Mucosa of stomach (tissue), 1 donor: ENCODE measurements around the gene VPS52.

Source experiments
- H3K27me3 ChIP-seq: one replicate; pipeline ENCODE4 v1.7.0; 2013; ENCODE audit warnings: mild to moderate bottlenecking, low read length; ENCODE audit not compliant: control insufficient read depth, insufficient read depth
- H3K36me3 ChIP-seq: one replicate; pipeline ENCODE4 v1.7.0; 2013; ENCODE audit warnings: low read length; ENCODE audit not compliant: control insufficient read depth, insufficient read depth
- H3K4me1 ChIP-seq: one replicate; pipeline ENCODE4 v1.7.0; 2013; ENCODE audit warnings: mild to moderate bottlenecking, low read length; ENCODE audit not compliant: control insufficient read depth, insufficient read depth
- H3K4me3 ChIP-seq: one replicate; pipeline ENCODE4 v1.7.0; 2013; ENCODE audit warnings: low read length
- H3K9ac ChIP-seq: one replicate; pipeline ENCODE4 v1.7.0; 2013; ENCODE audit warnings: mild to moderate bottlenecking, low read length, moderate library complexity
- H3K9me3 ChIP-seq: one replicate; pipeline ENCODE4 v1.7.0; 2013; ENCODE audit warnings: mild to moderate bottlenecking, low read length, moderate library complexity; ENCODE audit not compliant: control insufficient read depth
- donor health status: Pancreatic carcinoma.

VPS52 gene, protein sequence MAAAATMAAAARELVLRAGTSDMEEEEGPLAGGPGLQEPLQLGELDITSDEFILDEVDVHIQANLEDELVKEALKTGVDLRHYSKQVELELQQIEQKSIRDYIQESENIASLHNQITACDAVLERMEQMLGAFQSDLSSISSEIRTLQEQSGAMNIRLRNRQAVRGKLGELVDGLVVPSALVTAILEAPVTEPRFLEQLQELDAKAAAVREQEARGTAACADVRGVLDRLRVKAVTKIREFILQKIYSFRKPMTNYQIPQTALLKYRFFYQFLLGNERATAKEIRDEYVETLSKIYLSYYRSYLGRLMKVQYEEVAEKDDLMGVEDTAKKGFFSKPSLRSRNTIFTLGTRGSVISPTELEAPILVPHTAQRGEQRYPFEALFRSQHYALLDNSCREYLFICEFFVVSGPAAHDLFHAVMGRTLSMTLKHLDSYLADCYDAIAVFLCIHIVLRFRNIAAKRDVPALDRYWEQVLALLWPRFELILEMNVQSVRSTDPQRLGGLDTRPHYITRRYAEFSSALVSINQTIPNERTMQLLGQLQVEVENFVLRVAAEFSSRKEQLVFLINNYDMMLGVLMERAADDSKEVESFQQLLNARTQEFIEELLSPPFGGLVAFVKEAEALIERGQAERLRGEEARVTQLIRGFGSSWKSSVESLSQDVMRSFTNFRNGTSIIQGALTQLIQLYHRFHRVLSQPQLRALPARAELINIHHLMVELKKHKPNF

DNA sequence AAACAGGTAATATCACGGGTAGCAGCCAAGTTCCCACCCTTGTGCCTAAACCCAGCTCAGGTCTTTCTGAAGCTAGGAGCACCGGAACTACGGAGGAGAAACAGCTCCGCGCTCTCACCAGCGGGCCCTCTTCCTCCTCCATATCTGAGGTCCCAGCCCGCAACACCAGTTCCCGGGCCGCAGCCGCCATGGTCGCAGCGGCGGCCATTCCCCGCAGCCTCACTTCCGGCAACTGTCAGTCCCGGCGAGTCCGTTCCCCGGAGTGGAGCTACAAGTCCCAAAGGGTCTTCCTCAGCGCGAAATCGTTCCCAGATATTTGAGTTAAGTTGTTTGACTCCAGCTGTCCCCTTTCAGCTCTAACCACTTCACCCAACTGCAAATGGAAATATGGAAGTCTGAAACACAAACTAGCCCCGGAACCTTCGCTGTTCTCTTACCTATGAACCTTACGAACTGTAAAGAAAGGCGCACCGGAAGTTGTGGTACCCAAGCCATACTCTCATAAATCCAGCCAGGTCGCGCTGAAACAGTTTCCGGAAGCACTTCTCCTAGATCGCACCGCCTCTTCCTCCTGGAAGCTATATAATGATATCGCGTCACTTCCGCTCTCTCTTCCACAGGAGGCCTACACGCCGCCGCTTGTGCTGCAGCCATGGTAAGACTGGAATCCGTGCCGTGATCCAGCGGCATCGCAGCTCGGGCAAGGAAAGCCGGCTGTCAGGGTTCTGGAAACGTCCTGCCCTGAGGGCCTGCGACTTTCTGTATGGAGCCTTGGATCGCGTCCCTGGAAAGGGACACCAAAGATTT is at the start of gene VPS52, which contains the start of gene RPS18:
TSS of gene VPS52 (minus strand) at position 409 of the 807 bp plus-strand sequence. CDS start at position 208, 201 bp downstream.
TSS of gene RPS18 (plus strand) at position 608 of the 807 bp plus-strand sequence. CDS start at position 653, 45 bp downstream.
- Histone ChIP-seq H3K36me3 (peaks cover 21% of the 10 kb centered on the region), H3K4me3 (peak within 1 kb of the TSS; percentile 97), H3K27me3 (no peaks in the 10 kb centered on the region), H3K9ac (peak within 1 kb of the TSS; percentile 99), H3K9me3 (no peaks in the 10 kb centered on the region), H3K4me1 (peaks cover 41% of the 10 kb centered on the region)

DNA sequence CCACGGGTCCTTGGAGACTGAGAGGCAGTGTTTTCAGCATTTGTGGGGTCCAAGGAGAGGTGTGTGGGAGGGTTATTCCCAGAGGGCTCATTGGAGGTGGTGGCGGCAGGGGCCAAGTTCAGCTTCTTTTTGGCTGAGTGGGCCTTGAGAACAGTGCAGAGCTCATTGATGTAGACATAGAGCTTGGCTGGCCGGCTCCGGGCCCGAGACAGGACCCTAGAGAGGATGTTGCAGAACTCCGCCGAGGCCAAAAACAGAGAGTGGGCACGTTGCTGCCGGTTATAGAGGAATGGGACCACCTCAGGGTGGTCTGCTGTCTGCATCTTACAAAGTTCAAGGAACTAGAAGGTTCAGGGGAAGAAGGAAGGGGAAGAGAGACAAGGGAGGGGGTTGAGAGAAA is 49.6 kb upstream of the VPS52 start:
- Histone ChIP-seq H3K36me3 (peaks cover 21% of the 10 kb centered on the region), H3K9me3 (no peaks in the 10 kb centered on the region), H3K27me3 (no peaks in the 10 kb centered on the region), H3K4me1 (peaks cover 52% of the 10 kb centered on the region), H3K4me3 (no peak overlapping the region), H3K9ac (peak overlapping the region; percentile 95)

DNA sequence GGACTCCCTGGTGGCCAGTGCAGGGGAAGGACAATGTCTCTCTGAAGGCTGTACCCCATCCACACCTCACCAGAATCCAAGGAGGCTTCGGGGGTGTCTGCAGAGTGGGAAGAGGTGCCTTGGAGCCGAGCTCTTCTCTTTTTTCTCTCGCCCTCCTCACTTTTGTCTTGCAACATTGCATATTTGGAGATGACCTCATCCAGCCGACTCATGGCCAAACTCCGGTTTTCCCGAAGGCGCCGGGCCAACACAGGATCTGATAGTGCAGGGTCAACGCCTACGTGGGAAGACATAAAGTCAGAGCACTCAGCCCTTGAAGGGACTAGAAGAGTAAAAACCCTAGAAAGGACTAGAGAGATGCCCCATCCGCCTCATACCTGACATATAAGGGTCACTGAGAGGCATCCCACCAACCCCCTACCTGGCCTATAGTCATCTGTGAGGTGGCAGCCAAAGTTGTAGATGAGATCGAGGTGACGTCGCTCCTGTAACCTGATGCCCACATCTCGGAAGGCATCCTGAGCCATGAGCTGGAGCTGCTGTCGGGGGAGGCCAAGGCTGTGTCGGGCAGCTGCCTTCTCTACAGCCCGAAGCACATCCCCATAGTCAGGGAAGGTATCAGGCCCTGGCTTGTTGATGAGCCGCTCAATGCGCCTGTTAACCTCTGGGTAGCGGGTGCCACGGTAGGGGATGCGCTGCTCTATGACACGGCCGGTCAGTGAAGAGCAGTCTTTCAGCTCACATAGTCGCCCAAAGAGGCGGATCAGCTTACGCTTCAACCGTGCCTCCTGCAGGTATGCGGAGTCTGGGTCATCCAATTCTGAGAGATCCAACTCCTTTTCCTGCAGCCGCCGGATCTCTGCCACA is 48.9 kb upstream of the VPS52 start:
- Histone ChIP-seq H3K4me1 (peaks cover 53% of the 10 kb centered on the region), H3K36me3 (peaks cover 21% of the 10 kb centered on the region), H3K4me3 (no peak overlapping the region), H3K9me3 (no peaks in the 10 kb centered on the region), H3K27me3 (no peaks in the 10 kb centered on the region), H3K9ac (peak overlapping the region; percentile 10)

DNA sequence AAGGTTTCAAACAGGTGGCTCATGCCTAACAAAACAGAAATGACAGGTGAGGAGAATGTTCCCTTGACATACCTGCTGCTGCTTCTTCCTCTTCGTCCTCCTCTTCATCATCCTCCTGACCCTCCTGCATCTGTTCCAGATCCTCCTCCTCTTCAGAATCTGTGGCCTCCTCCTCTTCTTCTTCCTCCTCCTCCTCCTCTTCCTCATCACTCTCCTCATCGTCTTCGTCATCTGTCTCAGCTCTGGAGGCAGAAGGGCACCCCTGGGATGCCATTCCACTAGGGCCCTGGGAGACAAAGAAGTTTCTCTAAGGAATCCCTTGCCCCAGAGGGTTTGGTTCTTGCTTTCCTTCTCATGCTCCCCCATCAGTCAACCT is 48.3 kb upstream of the VPS52 start:
- no peak overlapping the region for H3K4me3 ChIP-seq
- peak overlapping the region; percentile 10 for H3K9ac ChIP-seq
- peaks cover 59% of the 10 kb centered on the region for H3K4me1 ChIP-seq
- H3K27me3 ChIP-seq: no peaks in the 10 kb centered on the region
- H3K36me3 ChIP-seq: peaks cover 21% of the 10 kb centered on the region
- no peaks in the 10 kb centered on the region for H3K9me3 ChIP-seq

DNA sequence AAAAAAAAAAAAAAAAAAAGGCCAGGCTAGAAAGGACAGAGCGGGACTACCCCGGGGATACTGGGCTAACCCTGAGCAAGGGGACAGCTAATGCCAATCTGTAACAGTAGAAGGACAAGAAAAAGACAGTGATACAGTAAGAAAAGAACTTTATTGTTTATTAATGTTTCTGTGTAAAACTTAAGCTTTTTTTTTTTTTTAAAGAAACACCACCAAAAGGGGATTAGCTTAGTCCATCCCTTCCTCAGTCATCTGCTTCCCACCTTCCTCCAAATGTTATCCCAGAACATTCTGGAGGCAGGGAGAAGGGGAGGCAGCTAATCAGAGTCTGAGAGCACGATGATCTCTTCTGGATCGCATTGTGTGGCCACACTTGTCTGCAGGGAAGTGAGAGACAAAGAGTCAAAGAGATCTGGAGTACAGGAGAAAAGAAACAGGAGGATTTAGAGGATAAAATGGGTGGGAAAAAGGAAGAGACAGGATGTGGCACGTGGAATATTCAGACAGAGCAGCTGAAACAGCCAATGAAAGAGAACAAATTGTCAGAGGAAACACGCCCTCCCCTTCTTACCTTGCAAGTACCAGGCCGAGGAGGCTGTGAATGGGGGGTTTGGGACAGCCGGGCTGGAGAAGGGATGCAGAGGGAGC is 46.9 kb upstream of the VPS52 start:
- H3K27me3 ChIP-seq: no peaks in the 10 kb centered on the region
- peaks cover 21% of the 10 kb centered on the region for H3K36me3 ChIP-seq
- H3K4me1 ChIP-seq: peaks cover 58% of the 10 kb centered on the region
- no peaks in the 10 kb centered on the region for H3K9me3 ChIP-seq
- H3K4me3 ChIP-seq: no peak overlapping the region
- peak overlapping the region; percentile 40 for H3K9ac ChIP-seq

DNA sequence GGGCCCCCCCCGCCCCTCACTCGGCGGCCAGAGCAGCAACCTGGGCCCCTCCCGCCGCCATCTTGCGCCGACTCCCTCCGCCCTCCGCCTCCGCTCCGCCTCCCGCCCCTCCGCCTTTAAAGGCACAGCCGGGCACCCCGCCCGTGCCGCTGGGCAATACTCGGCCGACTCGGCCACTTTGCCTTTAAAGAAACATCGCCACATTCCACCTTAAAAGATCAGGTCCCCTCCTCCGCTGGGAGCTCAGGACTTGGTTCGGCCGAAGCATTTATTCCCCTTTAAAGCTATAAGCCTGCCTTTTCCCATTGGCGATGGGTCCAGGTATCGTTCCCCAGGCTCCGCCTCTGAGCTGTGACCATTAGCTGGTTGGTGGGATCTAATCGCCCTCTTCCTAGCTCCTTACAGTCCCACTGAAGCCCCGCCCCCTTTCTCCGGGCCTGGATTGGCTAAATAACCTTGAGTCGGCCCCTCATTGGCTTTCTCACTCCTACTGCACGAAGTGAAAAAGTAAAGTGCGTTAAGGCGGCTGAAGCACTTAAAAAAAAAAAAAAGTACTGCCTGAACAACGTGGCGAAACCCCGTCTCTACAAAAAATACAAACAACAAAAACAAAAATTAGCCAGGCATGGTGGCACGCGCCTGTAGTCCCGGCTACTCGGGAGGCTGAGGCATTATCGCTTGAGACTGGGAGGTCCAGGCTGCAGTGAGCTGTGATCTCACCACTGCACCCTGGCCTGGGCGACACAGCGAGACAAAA is 46.2 kb upstream of the VPS52 start, which contains the start of gene ZBTB22:
TSS of gene ZBTB22 (minus strand) at position 76 of the 757 bp plus-strand sequence. CDS start 828 bp downstream, outside the sequence.
- no peaks in the 10 kb centered on the region for H3K27me3 ChIP-seq
- H3K4me1 ChIP-seq: peaks cover 56% of the 10 kb centered on the region
- H3K9me3 ChIP-seq: no peaks in the 10 kb centered on the region
- peak within 1 kb of the TSS; percentile 40 for H3K9ac ChIP-seq
- peak within 1 kb of the TSS; percentile 54 for H3K4me3 ChIP-seq
- peaks cover 21% of the 10 kb centered on the region for H3K36me3 ChIP-seq

DNA sequence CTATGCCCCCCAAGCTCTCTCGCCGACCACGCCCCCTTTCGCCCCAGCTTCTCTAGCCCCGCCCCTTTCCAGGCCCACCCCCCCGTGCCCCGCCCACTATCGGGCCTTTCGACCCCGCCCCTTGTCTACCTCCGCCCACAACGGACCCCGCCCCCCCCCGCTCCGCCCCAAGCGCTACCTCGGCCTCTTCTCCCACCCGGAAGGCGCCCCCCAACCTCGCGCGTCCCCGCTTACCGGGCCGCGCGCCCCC is 45.7 kb upstream of the VPS52 start:
- Histone ChIP-seq H3K27me3 (no peaks in the 10 kb centered on the region), H3K9ac (no peak overlapping the region), H3K36me3 (peaks cover 21% of the 10 kb centered on the region), H3K4me1 (peaks cover 56% of the 10 kb centered on the region), H3K4me3 (no peak overlapping the region), H3K9me3 (no peaks in the 10 kb centered on the region)

DNA sequence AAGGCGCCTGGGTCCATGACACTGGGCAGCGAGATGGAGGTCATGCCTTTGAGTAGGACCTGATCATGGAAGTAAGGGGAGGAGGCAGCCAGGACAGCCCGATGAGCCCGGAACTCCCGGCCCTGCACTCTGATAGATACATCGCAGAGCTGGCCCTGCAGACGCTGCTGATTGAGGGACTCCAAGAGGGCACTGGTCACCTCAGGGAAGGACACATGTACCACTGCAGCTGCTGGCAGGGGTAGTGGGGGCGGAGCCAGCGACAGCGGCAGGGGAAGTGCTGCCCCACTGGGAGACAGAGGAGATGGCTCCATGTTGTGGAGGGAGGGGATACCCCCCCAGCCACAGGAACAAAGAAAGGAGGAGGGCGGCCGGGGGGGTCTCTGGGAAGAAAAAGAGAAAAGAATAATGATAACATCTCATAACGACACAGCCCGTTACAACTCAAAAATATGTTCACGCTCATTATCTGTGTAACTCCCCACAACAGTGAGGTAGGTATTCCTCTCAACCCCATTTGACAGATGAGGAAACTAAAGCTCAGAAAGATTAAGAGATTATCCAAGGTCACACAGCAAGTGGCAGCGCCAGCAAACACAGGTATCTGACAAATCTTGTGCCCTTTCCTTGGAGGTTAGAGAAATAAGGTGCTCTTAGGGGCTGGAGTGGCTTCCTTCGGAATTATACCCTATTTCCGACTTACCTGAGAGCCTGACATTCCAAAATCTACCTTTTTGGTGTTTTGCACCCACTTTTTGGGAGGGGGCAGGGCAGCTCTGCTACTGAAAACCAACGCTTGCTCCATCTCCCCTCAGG is 45.1 kb upstream of the VPS52 start:
- H3K27me3 ChIP-seq: no peaks in the 10 kb centered on the region
- H3K36me3 ChIP-seq: peaks cover 21% of the 10 kb centered on the region
- peaks cover 55% of the 10 kb centered on the region for H3K4me1 ChIP-seq
- H3K9me3 ChIP-seq: no peaks in the 10 kb centered on the region
- no peak overlapping the region for H3K9ac ChIP-seq
- H3K4me3 ChIP-seq: no peak overlapping the region

DNA sequence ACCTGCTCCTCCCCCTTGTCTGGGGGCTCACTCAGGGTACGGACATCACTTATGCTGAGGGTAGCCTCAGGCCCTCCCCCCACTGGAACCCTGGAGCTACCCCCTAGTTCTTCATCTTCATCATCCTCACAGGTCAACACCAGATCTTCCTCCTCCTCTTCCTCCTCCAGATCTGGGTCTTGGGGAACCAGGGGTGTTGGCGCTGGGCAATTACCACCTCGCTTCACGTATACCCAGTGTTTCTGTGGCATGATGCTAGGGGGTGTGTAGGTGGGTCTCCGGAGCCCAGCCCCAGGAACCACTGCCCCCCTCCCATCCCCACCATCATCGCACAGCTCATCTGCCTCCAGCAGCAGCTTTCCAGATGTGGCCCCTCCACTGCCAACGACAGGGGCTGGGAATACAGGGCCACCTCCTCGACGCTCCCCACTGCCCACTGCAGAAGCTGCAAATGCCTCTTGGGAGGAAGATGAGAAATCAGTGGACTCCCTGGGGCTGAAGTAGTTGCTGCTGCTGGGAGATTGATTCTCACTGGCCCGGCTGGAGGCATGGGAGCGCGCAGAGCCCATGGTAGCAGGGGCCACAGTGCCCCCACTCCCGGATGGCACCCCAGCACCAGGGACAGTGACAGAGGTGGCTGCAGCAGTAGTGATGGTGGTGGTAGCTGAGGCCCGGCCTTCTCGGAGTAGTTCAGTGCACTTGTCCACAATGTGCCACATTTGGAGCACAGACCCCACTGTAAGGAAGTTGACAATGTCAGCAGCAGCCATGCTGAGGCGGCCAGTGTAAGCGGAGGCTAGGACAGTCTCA is 44.3 kb upstream of the VPS52 start:
- no peak overlapping the region for H3K9ac ChIP-seq
- no peak overlapping the region for H3K4me3 ChIP-seq
- H3K27me3 ChIP-seq: no peaks in the 10 kb centered on the region
- no peaks in the 10 kb centered on the region for H3K9me3 ChIP-seq
- H3K36me3 ChIP-seq: peaks cover 21% of the 10 kb centered on the region
- peaks cover 49% of the 10 kb centered on the region for H3K4me1 ChIP-seq
